Measurements from ENCODE around the gene UCHL5. TPM values are rescaled to one million over a fixed set of nuclear protein-coding genes. Genes with fewer than 3 reads are reported as not detected.

Gene UCHL5
- total RNA-seq, 1 experiment from 2014 or later = 42.1 TPM

GRCh38 chr1:192967211-192967877 lies 91.8 kb downstream of the UCHL5 start:
- H4K8ac ChIP-seq (replicated peaks; ENCODE audit: insufficient read length, low read depth, low read length) = no peak overlapping the region
- no peaks in the 10 kb centered on the region; a peak in 1 of 5 replicates for H3K9me3 Mint-ChIP-seq
- H3K79me2 ChIP-seq (ENCODE audit: insufficient read depth, low read length) = no peaks in the 10 kb centered on the region
- H2BK20ac ChIP-seq (ENCODE audit: low read depth, low read length, poor library complexity, severe bottlenecking) = no peak overlapping the region
- H3K18ac ChIP-seq (ENCODE audit: insufficient read length, low read depth, low read length) = no peak overlapping the region
- H2BK5ac ChIP-seq (ENCODE audit: insufficient read length, low read length) = no peak overlapping the region
- H4K91ac ChIP-seq (ENCODE audit: insufficient read length, low read depth, low read length) = no peak overlapping the region
- H2AFZ ChIP-seq (ENCODE audit: low read length) = no peak overlapping the region
- no CpG with 5 or more reads among the region's 2 CpGs for WGBS (ENCODE audit: extremely low coverage, insufficient read length, low lambda C conversion rate)
- no peak overlapping the region for H2BK12ac ChIP-seq (ENCODE audit: insufficient read length, low read depth, low read length)
- no peaks in the 10 kb centered on the region for H4K20me1 ChIP-seq (ENCODE audit: control insufficient read depth, insufficient read depth, insufficient read length)
- H3T11ph ChIP-seq (ENCODE audit: low read length) = no peak overlapping the region
- H3K4me1 Mint-ChIP-seq = no peaks in the 10 kb centered on the region
- H4K5ac ChIP-seq (ENCODE audit: insufficient read length, low read depth, low read length) = no peak overlapping the region
- H3K79me1 ChIP-seq (ENCODE audit: insufficient read depth, low read depth, low read length, poor library complexity, severe bottlenecking) = no peaks in the 10 kb centered on the region
- TF ChIP-seq CTCF (conservative IDR thresholded peaks at IDR 0.05) = no peak
- H3K27ac Mint-ChIP-seq = no peak overlapping the region
- H2AK5ac ChIP-seq (ENCODE audit: insufficient read length, low read length) = no peak overlapping the region
- no peak overlapping the region for H3K27ac ChIP-seq (ENCODE audit: insufficient read length, low read depth, low read length)
- H2BK120ac ChIP-seq (ENCODE audit: low read depth, low read length, poor library complexity, severe bottlenecking) = no peak overlapping the region
- no peak overlapping the region for H3K56ac ChIP-seq (ENCODE audit: insufficient read length, low read depth, low read length)
- no peaks in the 10 kb centered on the region for H3K27me3 Mint-ChIP-seq (ENCODE audit: low read depth)
- no peaks in the 10 kb centered on the region for H3K4me1 ChIP-seq (ENCODE audit: insufficient read depth, low read length)
- no peaks in the 10 kb centered on the region for H3K27me3 ChIP-seq (ENCODE audit: insufficient read depth, low read length)
- H3K4me3 Mint-ChIP-seq = no peak overlapping the region
- no peak overlapping the region for H2BK15ac ChIP-seq (ENCODE audit: low read depth, low read length)
- H3K4me2 ChIP-seq (ENCODE audit: insufficient read depth, insufficient read length, low read length) = no peak overlapping the region
- no peak overlapping the region for H3K4ac ChIP-seq (ENCODE audit: low read depth, low read length)
- H3K23ac ChIP-seq (ENCODE audit: insufficient read length, low read depth, low read length) = no peak overlapping the region
- no peaks in the 10 kb centered on the region for H3K23me2 ChIP-seq (ENCODE audit: insufficient read length, low read depth, low read length, poor library complexity, severe bottlenecking)
- H3K9me3 ChIP-seq (ENCODE audit: control insufficient read depth, low read depth, low read length) = no peaks in the 10 kb centered on the region
- no peak for DNase-seq
- H3K36me3 Mint-ChIP-seq (ENCODE audit: insufficient read depth in 1 of 3, low read depth in 3 of 3) = no peaks in the 10 kb centered on the region
- no peak overlapping the region for H3K14ac ChIP-seq (ENCODE audit: insufficient read depth, low read length)
- H3K9ac ChIP-seq (ENCODE audit: extremely low read depth, insufficient read length, low read length) = no peak overlapping the region

Measured in H9 (cell line).